HG02759 (cell line): ENCODE data around the gene ARHGAP42.
"Not testable (repeated sequence)": the region's sequence is repeated elsewhere in the genome, so short reads cannot be mapped to it uniquely, and the experiment has no call there.

Source experiments
- ATAC-seq: cut with Tn5 transposase; IDR thresholded peaks from one replicate; pipeline ENCODE4 v1.9.1; 2021; ENCODE audit warnings: mild to moderate bottlenecking, moderate library complexity; ENCODE audit not compliant: unreplicated experiment

The ARHGAP42 gene

DNA sequence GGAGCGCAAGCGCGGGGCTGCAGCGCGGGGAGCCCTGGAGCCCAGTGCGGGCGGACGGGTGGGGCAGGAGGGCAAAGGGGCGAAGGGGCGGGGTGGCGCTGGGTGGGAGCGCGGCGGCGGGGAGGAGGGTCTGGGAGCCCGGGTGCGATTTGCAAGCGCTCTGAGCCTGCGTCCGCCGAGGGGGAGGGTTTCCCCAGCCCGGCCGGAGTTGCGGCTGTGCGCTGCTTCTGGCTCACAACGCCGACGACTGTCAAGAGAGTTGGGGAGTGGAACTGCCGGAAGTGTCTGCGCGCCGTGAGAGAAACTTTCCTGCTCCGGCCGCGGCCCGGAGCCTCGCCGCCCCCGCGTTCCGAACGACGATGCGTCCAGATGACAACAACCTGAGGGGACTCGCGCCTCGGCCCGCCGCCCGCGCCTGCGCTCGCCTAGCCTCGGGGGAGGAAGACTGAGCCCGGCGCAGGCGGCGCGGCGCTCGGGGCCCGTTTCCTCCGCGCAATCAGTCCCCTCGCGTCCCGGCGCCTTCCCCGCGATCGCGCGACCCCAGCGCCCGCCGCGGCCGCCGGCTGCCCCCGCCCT, at the start of gene ARHGAP42:
Gene ARHGAP42, plus strand, starts transcription at position 235 of the 576 bp plus-strand sequence. CDS start 391 bp downstream, outside the sequence.
- peak; percentile 72 for ATAC-seq

DNA sequence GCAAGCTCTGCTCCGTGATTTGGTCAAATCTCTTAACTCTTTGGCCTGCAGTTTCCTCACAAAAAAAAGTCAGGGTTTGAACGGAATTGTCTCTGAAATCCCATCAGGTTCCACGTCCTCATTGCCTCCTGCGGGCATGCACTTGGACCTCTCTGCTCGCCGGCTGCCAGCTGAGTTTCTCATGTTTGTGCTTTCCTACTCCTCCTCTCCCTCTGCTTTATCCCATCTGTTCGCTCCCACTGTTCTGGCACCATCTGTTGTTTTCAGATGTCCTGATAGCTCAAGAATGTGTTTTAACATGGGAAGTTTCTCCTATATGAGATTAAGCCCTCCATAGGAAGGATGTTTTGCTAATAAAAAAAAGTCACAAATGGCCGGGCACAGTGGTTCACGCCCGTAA, 49.4 kb upstream of the ARHGAP42 start:
- no peak for ATAC-seq

DNA sequence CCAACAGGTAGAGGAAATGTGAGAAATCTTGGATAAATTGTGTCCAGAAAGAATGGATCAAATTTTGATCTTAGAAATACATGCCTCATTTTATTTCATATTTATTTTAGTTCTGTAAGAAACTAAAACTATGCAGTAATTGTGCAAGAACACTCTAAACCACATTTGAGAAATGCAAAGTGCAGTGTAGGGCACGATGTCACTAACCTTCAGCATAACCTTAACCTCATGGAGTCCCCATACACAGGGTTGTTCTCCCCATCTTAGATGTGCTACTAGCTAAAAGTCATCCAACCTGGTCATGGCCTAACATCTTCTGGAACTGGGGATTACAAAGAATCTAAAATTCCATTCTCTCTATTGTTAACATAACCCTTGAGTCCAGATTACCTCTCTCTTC, 48.4 kb upstream of the ARHGAP42 start:
- ATAC-seq: no peak

DNA sequence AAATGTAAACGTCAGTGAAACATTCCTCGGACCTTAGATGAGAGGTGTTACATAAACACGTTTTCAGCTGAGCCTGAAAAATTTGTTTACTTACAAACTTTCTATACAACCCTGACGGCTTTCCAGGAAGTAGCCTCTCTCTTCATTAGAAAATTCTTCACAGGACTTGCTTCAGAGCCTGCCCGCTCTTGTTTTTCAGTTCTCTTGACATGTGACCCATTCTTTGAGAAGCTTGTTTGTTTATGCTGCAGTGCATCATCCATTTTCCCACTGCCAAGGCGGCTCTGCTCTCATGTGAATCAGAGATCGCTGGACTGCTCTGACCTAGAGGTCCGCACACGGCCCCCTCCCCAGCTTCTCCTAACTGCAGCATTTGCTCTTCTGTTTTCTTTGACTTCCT, 47.9 kb upstream of the ARHGAP42 start:
- ATAC-seq: no peak

DNA sequence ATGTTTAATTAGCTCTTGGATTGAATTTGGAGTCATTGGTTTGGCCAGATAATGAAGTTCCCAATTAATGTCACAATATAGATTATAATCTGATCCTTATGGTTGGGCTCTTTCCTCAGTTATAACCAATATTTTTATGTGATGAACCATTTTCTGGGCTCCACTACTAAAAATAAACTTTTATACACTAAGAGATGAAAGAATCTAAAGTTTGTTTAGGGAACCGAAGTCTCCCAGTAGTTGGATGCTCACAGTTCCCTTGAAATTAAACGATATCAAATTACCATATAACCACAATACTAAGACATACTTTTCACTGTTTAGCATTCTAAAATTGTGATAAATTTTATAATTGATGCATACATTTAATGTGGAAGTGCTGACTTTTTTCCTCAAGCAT, 47.0 kb upstream of the ARHGAP42 start:
- ATAC-seq: no peak

GRCh38 chr11:100640646-100641045, 46.4 kb upstream of the ARHGAP42 start:
- no peak for ATAC-seq

GRCh38 chr11:100641456-100641855, 45.6 kb upstream of the ARHGAP42 start:
- no peak for ATAC-seq

DNA sequence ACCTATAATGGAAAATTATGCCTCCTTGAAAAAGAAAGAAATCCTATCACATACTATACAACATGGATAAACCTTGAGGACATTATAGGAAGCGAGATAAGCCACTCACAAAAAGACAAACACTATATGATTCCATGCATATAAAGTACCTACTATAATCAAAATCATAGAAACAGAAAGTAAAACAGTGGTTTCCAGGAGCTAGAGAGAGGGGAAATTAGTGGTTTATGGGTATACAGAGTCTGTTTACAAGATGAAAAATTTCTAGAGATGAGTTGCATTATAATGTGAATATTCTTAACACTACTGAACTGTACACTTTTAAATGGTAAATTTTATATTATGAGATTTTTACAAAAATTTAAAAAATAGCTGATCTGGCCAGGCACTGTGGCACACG, 40.5 kb upstream of the ARHGAP42 start:
- no peak for ATAC-seq

DNA sequence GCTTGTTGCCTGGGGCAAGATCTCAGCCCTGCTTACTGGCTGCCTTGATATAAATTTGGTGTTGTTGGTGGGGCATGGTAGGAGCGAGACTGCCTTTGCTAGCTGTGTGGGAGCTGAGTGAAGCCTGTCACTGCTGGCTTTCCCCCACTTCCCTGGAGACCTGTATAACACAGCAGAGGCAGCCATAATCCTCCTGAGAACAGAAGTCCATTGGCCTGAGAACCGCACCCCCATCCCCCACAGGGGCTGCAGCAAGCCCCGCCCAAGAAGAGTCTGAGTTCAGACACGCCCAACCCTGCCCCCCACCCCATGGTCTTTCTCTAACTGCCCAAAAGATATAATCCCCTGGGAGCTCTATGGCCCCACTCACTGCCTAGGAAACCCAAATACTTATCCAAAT, 39.2 kb upstream of the ARHGAP42 start:
- no peak for ATAC-seq

GRCh38 chr11:100663583-100663982, 23.5 kb upstream of the ARHGAP42 start:
- no peak for ATAC-seq

DNA sequence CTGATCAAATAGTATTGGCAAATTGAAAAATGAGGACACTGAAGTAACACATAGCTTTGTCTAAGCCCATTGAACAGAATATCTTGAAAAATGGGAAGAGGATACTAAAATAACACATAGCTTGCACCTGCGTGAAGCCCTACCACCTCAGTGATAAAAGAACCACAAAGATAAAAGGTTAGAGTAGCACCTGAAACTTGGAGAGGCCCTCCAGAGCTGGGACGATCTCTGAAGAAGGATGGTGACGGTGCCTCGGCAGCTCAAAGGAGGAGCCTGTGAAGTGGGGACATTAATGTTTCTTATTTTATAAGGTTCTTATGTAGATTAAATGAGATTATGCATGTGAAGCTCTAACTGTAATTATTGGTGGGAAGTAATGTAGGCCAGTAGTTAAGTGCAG, 23.1 kb upstream of the ARHGAP42 start:
- no peak for ATAC-seq

DNA sequence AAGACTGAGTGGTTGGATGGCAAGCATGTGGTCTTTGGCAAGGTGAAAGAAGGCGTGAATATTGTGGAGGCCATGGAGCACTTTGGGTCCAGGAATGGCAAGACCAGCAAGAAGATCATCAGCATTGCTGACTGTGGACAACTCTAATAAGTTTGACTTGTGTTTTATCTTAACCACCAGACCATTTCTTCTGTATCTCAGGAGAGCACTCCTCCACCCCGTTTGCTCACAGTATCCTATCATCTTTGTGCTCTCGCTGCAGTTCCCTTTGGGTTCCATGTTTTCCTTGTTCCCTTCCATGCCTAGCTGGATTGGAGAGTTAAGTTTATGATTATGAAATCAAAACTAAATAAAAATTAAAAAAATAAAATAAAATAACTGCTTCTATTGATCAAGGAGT, 20.3 kb upstream of the ARHGAP42 start:
- ATAC-seq: not testable (repeated sequence)

GRCh38 chr11:100667449-100667848, 19.6 kb upstream of the ARHGAP42 start:
- no peak for ATAC-seq

DNA sequence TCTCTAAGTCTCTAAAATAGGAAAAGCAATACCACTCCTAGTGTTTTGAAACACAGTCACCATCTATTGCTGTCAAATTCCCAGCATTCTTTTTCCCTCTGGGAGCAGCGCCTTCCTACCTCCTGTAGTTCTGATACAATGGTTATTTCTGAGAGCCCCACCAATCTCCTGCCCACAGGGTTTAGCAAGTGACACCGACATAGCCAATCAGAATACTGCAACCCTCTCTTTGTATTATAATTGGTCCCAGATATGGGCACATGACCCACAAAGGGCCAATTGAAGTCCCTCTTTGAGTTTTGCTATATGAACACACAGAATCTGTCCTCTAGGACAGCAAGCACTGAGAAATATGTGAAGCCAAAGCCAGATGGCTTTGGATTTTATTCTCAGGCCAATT, 16.9 kb upstream of the ARHGAP42 start:
- ATAC-seq: no peak

- ATAC-seq: no peak
Observed at GRCh38 chr11:100671471-100671870, 15.6 kb upstream of the ARHGAP42 start.

DNA sequence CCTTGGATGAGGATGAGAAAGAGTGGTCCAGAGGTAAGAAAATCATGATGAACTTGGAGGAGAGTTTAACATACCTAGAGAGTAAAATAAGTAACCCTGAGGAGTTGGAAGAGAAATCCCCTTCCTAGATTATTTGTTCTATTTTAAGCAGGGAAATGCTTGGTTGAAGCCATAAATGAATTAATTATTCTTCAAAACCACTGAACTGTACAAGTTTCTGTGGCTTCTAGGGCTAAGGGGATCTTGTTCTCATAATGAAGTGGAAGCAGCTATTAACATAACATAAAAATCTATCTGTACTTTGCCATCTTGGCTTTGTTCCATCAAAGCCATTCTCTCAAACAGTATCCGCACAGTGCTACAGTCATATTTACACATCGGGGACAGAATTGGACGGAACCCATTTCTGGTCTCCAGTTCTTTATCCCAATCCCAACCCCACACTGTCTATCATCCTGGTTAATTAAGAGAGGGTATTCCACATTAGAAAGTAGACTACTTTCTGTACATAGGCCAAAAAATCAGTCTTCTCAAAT, 14.5 kb upstream of the ARHGAP42 start:
- no peak for ATAC-seq

DNA sequence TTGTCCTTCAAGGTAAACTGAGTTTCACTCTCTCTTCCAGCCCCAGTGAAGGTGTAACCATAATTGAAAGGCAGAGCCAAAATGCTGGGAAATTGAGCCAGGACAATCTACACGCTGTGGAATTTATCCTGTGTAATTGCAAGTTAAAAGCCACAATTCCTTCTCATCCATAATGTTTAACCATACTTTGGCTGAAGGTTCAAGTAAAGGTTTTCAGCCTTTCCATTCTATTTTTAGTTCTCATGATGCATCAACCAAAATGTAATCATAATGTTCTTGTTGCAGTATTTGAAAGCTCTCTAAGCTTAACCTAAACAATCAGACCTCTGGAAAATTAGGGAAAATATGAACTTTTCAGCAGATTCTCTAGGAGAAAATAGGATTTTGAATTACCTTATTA, 14.0 kb upstream of the ARHGAP42 start:
- ATAC-seq: no peak

DNA sequence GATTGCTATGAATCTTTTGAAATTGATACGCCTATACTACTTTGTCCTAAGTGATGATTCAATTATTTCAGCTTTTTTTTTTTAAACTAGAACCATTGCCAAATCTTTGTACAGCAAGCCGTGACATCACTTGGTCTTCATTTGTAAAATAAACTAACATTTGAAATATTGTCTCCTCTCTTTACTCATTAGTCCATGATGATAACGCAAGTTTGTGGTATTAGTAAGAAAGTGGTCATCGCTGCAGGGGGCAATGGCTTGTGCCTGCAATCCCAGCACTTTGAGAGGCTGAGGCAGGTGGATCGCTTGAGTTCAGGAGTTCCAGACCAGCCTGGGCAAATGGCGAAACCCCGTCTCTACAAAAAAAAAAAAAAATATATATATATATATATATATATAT, 12.9 kb upstream of the ARHGAP42 start:
- ATAC-seq: no peak

DNA sequence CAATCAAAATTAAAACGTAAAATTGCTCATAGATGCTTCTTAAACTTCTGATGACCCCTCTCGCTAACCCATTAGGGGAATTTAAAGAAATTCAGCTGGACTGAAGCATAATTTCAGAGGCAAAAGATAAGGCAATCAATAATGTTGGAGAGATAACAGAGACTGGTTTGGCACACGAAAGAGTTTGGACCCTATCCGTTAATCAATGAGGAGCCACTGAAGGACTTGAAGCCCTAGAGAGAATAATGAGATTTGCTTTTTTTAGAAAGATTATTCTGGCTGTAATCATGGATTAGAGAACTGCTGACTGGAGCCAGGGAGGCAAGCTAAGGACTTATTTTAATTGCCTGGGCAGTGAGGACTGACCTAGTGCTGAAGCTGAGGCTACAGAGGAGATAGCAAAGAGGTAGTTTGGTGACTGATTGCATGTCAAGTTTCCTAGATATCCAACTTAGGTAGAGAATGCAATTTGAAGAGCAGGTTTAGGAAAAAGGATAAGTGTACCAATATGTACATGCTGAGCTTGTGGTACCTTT, 11.9 kb upstream of the ARHGAP42 start:
- ATAC-seq: no peak

GRCh38 chr11:100676901-100677300, 10.2 kb upstream of the ARHGAP42 start:
- ATAC-seq: no peak

DNA sequence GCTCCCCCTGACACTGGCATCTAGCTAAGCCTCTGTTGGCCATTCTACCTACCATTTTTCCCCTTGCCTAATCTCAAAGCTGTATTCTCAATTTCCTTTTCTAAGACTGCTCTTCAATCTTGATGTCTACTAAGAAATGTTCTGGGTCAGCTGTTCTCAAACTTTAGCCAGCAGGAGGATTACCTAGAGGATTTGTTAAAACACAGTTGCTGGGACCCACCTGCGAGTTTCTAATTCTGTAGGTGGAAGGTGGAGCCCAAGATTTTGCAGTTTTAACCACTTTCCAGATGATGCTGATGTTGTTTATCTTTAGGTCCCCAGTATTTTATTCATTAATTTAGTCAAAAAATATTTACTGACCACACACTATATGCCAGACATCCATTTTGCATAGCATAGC, 9.3 kb upstream of the ARHGAP42 start:
- no peak for ATAC-seq

DNA sequence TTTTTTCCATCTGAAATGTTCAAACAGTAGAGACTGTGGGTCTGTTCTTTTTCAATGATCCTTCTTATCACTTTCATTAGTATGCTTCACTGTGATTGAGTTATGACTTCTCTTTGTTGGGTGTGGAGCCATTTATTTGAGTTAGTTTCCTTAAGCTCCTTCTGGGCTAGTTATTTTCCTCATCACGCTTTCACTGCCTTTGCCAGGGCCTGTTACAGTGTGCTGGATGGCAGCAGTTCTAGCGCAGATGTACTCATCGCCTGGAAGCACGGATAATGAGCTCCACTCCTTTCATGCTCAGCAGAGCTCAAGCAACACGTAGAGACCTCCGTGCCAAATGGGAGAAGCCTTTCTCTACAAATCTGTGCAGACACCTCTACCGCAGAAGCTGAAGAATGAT, 7.0 kb upstream of the ARHGAP42 start:
- no peak for ATAC-seq

DNA sequence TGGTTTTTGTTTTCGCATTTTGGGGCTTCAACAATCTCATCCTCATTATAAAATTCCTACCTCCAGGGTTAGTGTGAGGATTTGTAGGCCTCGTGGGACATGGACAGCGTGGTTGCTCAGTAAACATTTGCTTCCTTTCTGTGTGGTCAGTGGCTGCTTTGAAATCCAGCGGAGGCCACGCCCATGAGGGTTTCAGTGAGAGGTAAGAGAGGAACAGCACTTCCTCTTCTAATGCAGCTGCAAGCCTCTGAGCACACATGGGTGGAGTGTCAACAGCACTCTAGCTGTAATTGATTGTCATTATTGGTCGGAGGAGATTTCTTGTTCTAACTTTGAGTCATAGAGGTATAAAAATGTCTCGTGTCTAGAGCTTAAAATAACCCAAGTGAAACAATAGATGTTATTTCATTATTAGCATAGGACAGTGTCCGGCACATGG, 6.0 kb upstream of the ARHGAP42 start:
- peak; percentile 98 for ATAC-seq
